GM12864 (cell line): ENCODE measurements around the gene NCDN.

Experiments used
- DNase-seq: peaks from one replicate; pipeline ENCODE4 v3.0.0-alpha.2; 2011; ENCODE audit warnings: low read depth
- H3K4me3 ChIP-seq: 2 replicates; pipeline ENCODE4 v1.5.1; 2011; ENCODE audit warnings: mild to moderate bottlenecking, low read depth, low read length, control low read depth
- CTCF ChIP-seq: IDR thresholded peaks from 2 replicates; pipeline ENCODE4 v1.5.1; 2011; ENCODE audit warnings: low read depth, mild to moderate bottlenecking, moderate library complexity, low read length, control low read depth, inconsistent platforms; ENCODE audit errors: missing control alignments

Gene NCDN

GRCh38 chr1:35524106-35524505, 33.5 kb upstream of the NCDN start:
- DNase-seq, result no peak
- no peak overlapping the region for H3K4me3 ChIP-seq
- TF ChIP-seq CTCF, result no peak

GRCh38 chr1:35530168-35530567, 27.4 kb upstream of the NCDN start:
- no peak overlapping the region for H3K4me3 ChIP-seq
- TF ChIP-seq CTCF, result no peak
- DNase-seq, result no peak

- no peak for DNase-seq
- no peak for TF ChIP-seq CTCF
- no peak overlapping the region for H3K4me3 ChIP-seq
Observed at GRCh38 chr1:35530946-35531345, 26.7 kb upstream of the NCDN start.

- TF ChIP-seq CTCF, result no peak
- no peak overlapping the region for H3K4me3 ChIP-seq
- no peak for DNase-seq
Observed at GRCh38 chr1:35531368-35531767, 26.2 kb upstream of the NCDN start.

- no peak for DNase-seq
- no peak overlapping the region for H3K4me3 ChIP-seq
- no peak for TF ChIP-seq CTCF
Observed at GRCh38 chr1:35532497-35533223, 24.9 kb upstream of the NCDN start.

GRCh38 chr1:35533586-35533985, 24.0 kb upstream of the NCDN start:
- TF ChIP-seq CTCF, result no peak
- no peak for DNase-seq
- H3K4me3 ChIP-seq, result no peak overlapping the region

GRCh38 chr1:35535243-35535642, 22.4 kb upstream of the NCDN start:
- H3K4me3 ChIP-seq, result no peak overlapping the region
- TF ChIP-seq CTCF, result no peak
- DNase-seq, result no peak
